H9 (cell line): ENCODE measurements around the gene ATP8A2. TPM values are rescaled to one million over a fixed set of nuclear protein-coding genes. Genes with fewer than 3 reads are reported as not detected.

Experiments
- DNase-seq: peaks from one replicate; pipeline ENCODE4 v3.0.0-alpha.2; 2017
- H2AFZ ChIP-seq: one replicate; pipeline ENCODE4 v1.6.1; 2013; ENCODE audit warnings: mild to moderate bottlenecking, low read length, control low read depth, moderate library complexity
- H2AK5ac ChIP-seq: 2 replicates; pipeline ENCODE4 v1.6.1; 2013; ENCODE audit warnings: low read length, control low read depth, mixed read lengths; ENCODE audit not compliant: insufficient read length
- H2BK120ac ChIP-seq: one replicate; pipeline ENCODE4 v1.6.1; 2013; ENCODE audit warnings: low read depth, mild to moderate bottlenecking, low read length, control low read depth, inconsistent platforms; ENCODE audit not compliant: poor library complexity, severe bottlenecking
- H2BK12ac ChIP-seq: 2 replicates; pipeline ENCODE4 v1.6.1; 2013; ENCODE audit warnings: low read length, control low read depth, mixed read lengths, low read depth; ENCODE audit not compliant: insufficient read length
- H2BK15ac ChIP-seq: 2 replicates; pipeline ENCODE4 v1.6.1; 2013; ENCODE audit warnings: low read depth, low read length, control low read depth
- H2BK20ac ChIP-seq: one replicate; pipeline ENCODE4 v1.6.1; 2013; ENCODE audit warnings: low read depth, mild to moderate bottlenecking, low read length, control low read depth, inconsistent platforms; ENCODE audit not compliant: poor library complexity, severe bottlenecking
- H2BK5ac ChIP-seq: 2 replicates; pipeline ENCODE4 v1.6.1; 2013; ENCODE audit warnings: low read length, control low read depth, mixed read lengths; ENCODE audit not compliant: insufficient read length
- H3K14ac ChIP-seq: 2 replicates; pipeline ENCODE4 v1.6.1; 2013; ENCODE audit warnings: low read length, control low read depth; ENCODE audit not compliant: insufficient read depth
- H3K18ac ChIP-seq: 2 replicates; pipeline ENCODE4 v1.6.1; 2013; ENCODE audit warnings: low read depth, mild to moderate bottlenecking, mixed read lengths, low read length, control low read depth; ENCODE audit not compliant: insufficient read length
- H3K23ac ChIP-seq: 2 replicates; pipeline ENCODE4 v1.6.1; 2013; ENCODE audit warnings: low read length, control low read depth, mixed read lengths, low read depth; ENCODE audit not compliant: insufficient read length
- H3K23me2 ChIP-seq: 2 replicates; pipeline ENCODE4 v1.6.1; 2013; ENCODE audit warnings: low read depth, mild to moderate bottlenecking, mixed read lengths, low read length, control low read depth; ENCODE audit not compliant: insufficient read length, poor library complexity, severe bottlenecking
- H3K27ac ChIP-seq: 2 replicates; pipeline ENCODE4 v1.5.1; 2013; ENCODE audit warnings: low read length, control low read depth, mixed read lengths, low read depth; ENCODE audit not compliant: insufficient read length
- H3K27me3 ChIP-seq: 2 replicates; pipeline ENCODE4 v1.6.1; 2013; ENCODE audit warnings: low read length, control low read depth, inconsistent platforms; ENCODE audit not compliant: insufficient read depth
- H3K4ac ChIP-seq: 2 replicates; pipeline ENCODE4 v1.6.1; 2013; ENCODE audit warnings: low read depth, mild to moderate bottlenecking, control low read depth, inconsistent platforms, low read length, moderate library complexity
- H3K4me1 ChIP-seq: 2 replicates; pipeline ENCODE4 v1.6.1; 2013; ENCODE audit warnings: low read length, control low read depth, inconsistent platforms; ENCODE audit not compliant: insufficient read depth
- H3K4me2 ChIP-seq: 2 replicates; pipeline ENCODE4 v1.6.1; 2013; ENCODE audit warnings: low read length, control low read depth, mixed read lengths; ENCODE audit not compliant: insufficient read length, insufficient read depth
- H3K56ac ChIP-seq: 2 replicates; pipeline ENCODE4 v1.6.1; 2013; ENCODE audit warnings: low read depth, mild to moderate bottlenecking, mixed read lengths, low read length, control low read depth; ENCODE audit not compliant: insufficient read length
- H3K79me1 ChIP-seq: 2 replicates; pipeline ENCODE4 v1.6.1; 2013; ENCODE audit warnings: low read depth, mild to moderate bottlenecking, moderate library complexity, low read length, control low read depth, inconsistent platforms; ENCODE audit not compliant: insufficient read depth, poor library complexity, severe bottlenecking
- H3K79me2 ChIP-seq: 2 replicates; pipeline ENCODE4 v1.6.1; 2013; ENCODE audit warnings: low read length, control low read depth, inconsistent platforms; ENCODE audit not compliant: insufficient read depth
- H3K9ac ChIP-seq: 2 replicates; pipeline ENCODE4 v1.6.1; 2013; ENCODE audit warnings: low read length, control low read depth, mixed read lengths; ENCODE audit not compliant: insufficient read length; ENCODE audit errors: extremely low read depth
- H3K9me3 ChIP-seq: one replicate; pipeline ENCODE4 v1.6.1; 2013; ENCODE audit warnings: low read depth, low read length, inconsistent platforms; ENCODE audit not compliant: control insufficient read depth
- H3T11ph ChIP-seq: one replicate; pipeline ENCODE4 v1.6.1; 2013; ENCODE audit warnings: mild to moderate bottlenecking, low read length, control low read depth, inconsistent platforms
- H4K20me1 ChIP-seq: one replicate; pipeline ENCODE4 v1.6.1; 2013; ENCODE audit not compliant: control insufficient read depth, insufficient read length, insufficient read depth
- H4K5ac ChIP-seq: 2 replicates; pipeline ENCODE4 v1.6.1; 2013; ENCODE audit warnings: low read depth, mild to moderate bottlenecking, mixed read lengths, low read length, control low read depth; ENCODE audit not compliant: insufficient read length
- H4K8ac ChIP-seq: replicated peaks from 2 replicates; pipeline ENCODE4 v1.6.1; 2013; ENCODE audit warnings: low read length, control low read depth, mixed read lengths, low read depth; ENCODE audit not compliant: insufficient read length
- H4K91ac ChIP-seq: 2 replicates; pipeline ENCODE4 v1.6.1; 2013; ENCODE audit warnings: low read depth, mild to moderate bottlenecking, moderate library complexity, mixed read lengths, low read length, control low read depth; ENCODE audit not compliant: insufficient read length
- H3K27ac Mint-ChIP-seq, 3 experiments: 2 replicates in 2 of 3; 3 replicates in 1 of 3; pipeline ENCODE4 v1.8.0; 2020 to 2021; ENCODE audit warnings: mixed read lengths in 3 of 3, mild to moderate bottlenecking in 1 of 3, moderate library complexity in 1 of 3
- H3K27me3 Mint-ChIP-seq: 2 replicates; pipeline ENCODE4 v1.8.0; 2021; ENCODE audit warnings: low read depth, mild to moderate bottlenecking, moderate library complexity, mixed read lengths
- H3K36me3 Mint-ChIP-seq, 3 experiments: 2 replicates in 2 of 3; 3 replicates in 1 of 3; pipeline ENCODE4 v1.8.0; 2020 to 2021; ENCODE audit warnings: low read depth in 3 of 3, mixed read lengths in 3 of 3; ENCODE audit not compliant: insufficient read depth in 1 of 3
- H3K4me1 Mint-ChIP-seq, 2 experiments: 2 replicates each; pipeline ENCODE4 v1.8.0; 2020; ENCODE audit warnings: mixed read lengths in 2 of 2
- H3K4me3 Mint-ChIP-seq, 2 experiments: 2 replicates in 1 of 2; 3 replicates in 1 of 2; pipeline ENCODE4 v1.8.0; 2020 to 2021; ENCODE audit warnings: mild to moderate bottlenecking in 2 of 2, mixed read lengths in 2 of 2, moderate library complexity in 1 of 2
- H3K9me3 Mint-ChIP-seq, 2 experiments: 2 replicates in 1 of 2; 3 replicates in 1 of 2; pipeline ENCODE4 v1.8.0; 2020; ENCODE audit warnings: mild to moderate bottlenecking in 2 of 2, mixed read lengths in 2 of 2, moderate library complexity in 1 of 2
- CTCF ChIP-seq: fragments of 200-600 bp; sonication (generic); conservative IDR thresholded peaks from 3 replicates; pipeline ENCODE4 v1.8.0; 2021; ENCODE audit warnings: antibody characterized with exemption, mild to moderate bottlenecking
- WGBS: extraction: QIAGEN DNeasy Blood & Tissue Kit; methylation state at CpG from one replicate; pipeline ENCODE4 v1.1.7; 2013; ENCODE audit warnings: missing lambda C conversion rate, low lambda C conversion rate, mixed read lengths; ENCODE audit not compliant: insufficient read length; ENCODE audit errors: extremely low coverage; 5-methylcytosine and 5-hydroxymethylcytosine counted together
- total RNA-seq: library from RNA; stranded (reverse); gene quantifications from 2 replicates; pipeline ENCODE4 v1.2.1, GENCODE V29; 2021

The ATP8A2 gene
- total RNA-seq, 1 experiment from 2014 or later: 18.2 TPM

- Histone ChIP-seq H2BK15ac (no peak overlapping the region), H3K23me2 (no peaks in the 10 kb centered on the region), H3K79me1 (no peaks in the 10 kb centered on the region), H2AFZ (no peak overlapping the region), H2BK20ac (no peak overlapping the region), H3K14ac (no peak overlapping the region), H3K27me3 (no peaks in the 10 kb centered on the region), H3K4me2 (no peak overlapping the region), H2BK120ac (no peak overlapping the region), H2AK5ac (no peak overlapping the region), H4K5ac (no peak overlapping the region), H3K9ac (no peak overlapping the region), H2BK12ac (no peak overlapping the region), H3K23ac (no peak overlapping the region), H3K56ac (no peak overlapping the region), H4K91ac (no peak overlapping the region), H4K20me1 (no peaks in the 10 kb centered on the region), H4K8ac (no peak overlapping the region), H3K4ac (no peak overlapping the region), H3K9me3 (no peaks in the 10 kb centered on the region), H3T11ph (no peak overlapping the region), H3K18ac (no peak overlapping the region), H3K27ac (no peak overlapping the region), H2BK5ac (no peak overlapping the region), H3K79me2 (no peaks in the 10 kb centered on the region), H3K4me1 (no peaks in the 10 kb centered on the region)
- Mint-ChIP-seq H3K36me3 (peaks cover 5 to 6% (median 6%) of the 10 kb centered on the region in 3 experiments; a peak in 5 of 7 replicates), H3K27ac (no peak overlapping the region), H3K27me3 (no peaks in the 10 kb centered on the region), H3K9me3 (peaks cover 5 to 6% of the 10 kb centered on the region in 2 experiments), H3K4me3 (no peak overlapping the region), H3K4me1 (no peaks in the 10 kb centered on the region)
- no CpG with 5 or more reads among the region's 1 CpG for WGBS
- DNase-seq: no peak
- TF ChIP-seq CTCF: no peak
Observed at GRCh38 chr13:25807562-25807961, 435.8 kb downstream of the ATP8A2 start.
